Measurements from ENCODE around the gene PCDH9. TPM values are rescaled to one million over a fixed set of nuclear protein-coding genes. Genes with fewer than 3 reads are reported as not detected.

PCDH9 gene
- polyA plus RNA-seq, 1 donor, result 1.8 TPM

- Histone ChIP-seq H3K27ac (ENCODE audit: low read length) (no peak overlapping the region), H3K27me3 (ENCODE audit: control insufficient read depth, insufficient read depth, low read length) (no peaks in the 10 kb centered on the region), H3K36me3 (ENCODE audit: control insufficient read depth, insufficient read depth, low read length) (no peaks in the 10 kb centered on the region), H3K4me1 (ENCODE audit: control insufficient read depth, insufficient read depth, low read length) (no peaks in the 10 kb centered on the region), H3K9me3 (ENCODE audit: control insufficient read depth, low read depth, low read length) (no peaks in the 10 kb centered on the region), H3K4me3 (ENCODE audit: low read length) (no peak overlapping the region)
- DNase-seq, result no peak
- WGBS (ENCODE audit: insufficient coverage, low lambda C conversion rate), result 30% methylated on average over 2 of the region's 6 CpGs
These were observed 824.0 kb downstream of the PCDH9 start for GRCh38 chr13:66405908-66406802.

GRCh38 chr13:66402546-66402945, 827.6 kb downstream of the PCDH9 start:
- no peak for DNase-seq
- no peaks in the 10 kb centered on the region for H3K4me1 ChIP-seq (ENCODE audit: control insufficient read depth, insufficient read depth, low read length)
- no peak overlapping the region for H3K27ac ChIP-seq (ENCODE audit: low read length)
- no peaks in the 10 kb centered on the region for H3K36me3 ChIP-seq (ENCODE audit: control insufficient read depth, insufficient read depth, low read length)
- no peak overlapping the region for H3K4me3 ChIP-seq (ENCODE audit: low read length)
- no peaks in the 10 kb centered on the region for H3K9me3 ChIP-seq (ENCODE audit: control insufficient read depth, low read depth, low read length)
- no peaks in the 10 kb centered on the region for H3K27me3 ChIP-seq (ENCODE audit: control insufficient read depth, insufficient read depth, low read length)
- WGBS (ENCODE audit: insufficient coverage, low lambda C conversion rate), result 94% methylated on average over 2 of the region's 2 CpGs

- DNase-seq, result no peak
- Histone ChIP-seq H3K36me3 (ENCODE audit: control insufficient read depth, insufficient read depth, low read length) (no peaks in the 10 kb centered on the region), H3K27ac (ENCODE audit: low read length) (no peak overlapping the region), H3K4me3 (ENCODE audit: low read length) (no peak overlapping the region), H3K4me1 (ENCODE audit: control insufficient read depth, insufficient read depth, low read length) (no peaks in the 10 kb centered on the region), H3K27me3 (ENCODE audit: control insufficient read depth, insufficient read depth, low read length) (no peaks in the 10 kb centered on the region), H3K9me3 (ENCODE audit: control insufficient read depth, low read depth, low read length) (no peaks in the 10 kb centered on the region)
- 100% methylated on average over 1 of the region's 1 CpG for WGBS (ENCODE audit: insufficient coverage, low lambda C conversion rate)
These were observed 828.1 kb downstream of the PCDH9 start for GRCh38 chr13:66402066-66402465.

- no peak overlapping the region for H3K27ac ChIP-seq (ENCODE audit: low read length)
- H3K27me3 ChIP-seq (ENCODE audit: control insufficient read depth, insufficient read depth, low read length), result no peaks in the 10 kb centered on the region
- H3K4me1 ChIP-seq (ENCODE audit: control insufficient read depth, insufficient read depth, low read length), result no peaks in the 10 kb centered on the region
- no peak overlapping the region for H3K4me3 ChIP-seq (ENCODE audit: low read length)
- no peaks in the 10 kb centered on the region for H3K36me3 ChIP-seq (ENCODE audit: control insufficient read depth, insufficient read depth, low read length)
- no peak for DNase-seq
- H3K9me3 ChIP-seq (ENCODE audit: control insufficient read depth, low read depth, low read length), result no peaks in the 10 kb centered on the region
These were observed 829.8 kb downstream of the PCDH9 start for GRCh38 chr13:66400292-66400691.

GRCh38 chr13:66399873-66400272, 830.3 kb downstream of the PCDH9 start:
- Histone ChIP-seq H3K27me3 (ENCODE audit: control insufficient read depth, insufficient read depth, low read length) (no peaks in the 10 kb centered on the region), H3K4me1 (ENCODE audit: control insufficient read depth, insufficient read depth, low read length) (no peaks in the 10 kb centered on the region), H3K36me3 (ENCODE audit: control insufficient read depth, insufficient read depth, low read length) (no peaks in the 10 kb centered on the region), H3K27ac (ENCODE audit: low read length) (no peak overlapping the region), H3K9me3 (ENCODE audit: control insufficient read depth, low read depth, low read length) (no peaks in the 10 kb centered on the region), H3K4me3 (ENCODE audit: low read length) (no peak overlapping the region)
- no CpG with 5 or more reads among the region's 1 CpG for WGBS (ENCODE audit: insufficient coverage, low lambda C conversion rate)
- DNase-seq, result no peak

GRCh38 chr13:66397133-66397532, 833.0 kb downstream of the PCDH9 start:
- no peaks in the 10 kb centered on the region for H3K4me1 ChIP-seq (ENCODE audit: control insufficient read depth, insufficient read depth, low read length)
- no CpG with 5 or more reads among the region's 3 CpGs for WGBS (ENCODE audit: insufficient coverage, low lambda C conversion rate)
- no peak overlapping the region for H3K27ac ChIP-seq (ENCODE audit: low read length)
- H3K27me3 ChIP-seq (ENCODE audit: control insufficient read depth, insufficient read depth, low read length), result no peaks in the 10 kb centered on the region
- H3K9me3 ChIP-seq (ENCODE audit: control insufficient read depth, low read depth, low read length), result no peaks in the 10 kb centered on the region
- no peak overlapping the region for H3K4me3 ChIP-seq (ENCODE audit: low read length)
- no peak for DNase-seq
- no peaks in the 10 kb centered on the region for H3K36me3 ChIP-seq (ENCODE audit: control insufficient read depth, insufficient read depth, low read length)

GRCh38 chr13:66391322-66391721, 838.8 kb downstream of the PCDH9 start:
- H3K27ac ChIP-seq (ENCODE audit: low read length), result no peak overlapping the region
- H3K27me3 ChIP-seq (ENCODE audit: control insufficient read depth, insufficient read depth, low read length), result no peaks in the 10 kb centered on the region
- WGBS (ENCODE audit: insufficient coverage, low lambda C conversion rate), result 71% methylated on average over 1 of the region's 1 CpG
- H3K4me1 ChIP-seq (ENCODE audit: control insufficient read depth, insufficient read depth, low read length), result no peaks in the 10 kb centered on the region
- no peaks in the 10 kb centered on the region for H3K36me3 ChIP-seq (ENCODE audit: control insufficient read depth, insufficient read depth, low read length)
- no peak overlapping the region for H3K4me3 ChIP-seq (ENCODE audit: low read length)
- H3K9me3 ChIP-seq (ENCODE audit: control insufficient read depth, low read depth, low read length), result no peaks in the 10 kb centered on the region
- DNase-seq, result no peak

- H3K4me1 ChIP-seq (ENCODE audit: control insufficient read depth, insufficient read depth, low read length), result no peaks in the 10 kb centered on the region
- no peak overlapping the region for H3K4me3 ChIP-seq (ENCODE audit: low read length)
- 100% methylated on average over 1 of the region's 3 CpGs for WGBS (ENCODE audit: insufficient coverage, low lambda C conversion rate)
- no peaks in the 10 kb centered on the region for H3K36me3 ChIP-seq (ENCODE audit: control insufficient read depth, insufficient read depth, low read length)
- no peak overlapping the region for H3K27ac ChIP-seq (ENCODE audit: low read length)
- no peak for DNase-seq
- no peaks in the 10 kb centered on the region for H3K9me3 ChIP-seq (ENCODE audit: control insufficient read depth, low read depth, low read length)
- H3K27me3 ChIP-seq (ENCODE audit: control insufficient read depth, insufficient read depth, low read length), result no peaks in the 10 kb centered on the region
These were observed 851.2 kb downstream of the PCDH9 start for GRCh38 chr13:66378894-66379293.

GRCh38 chr13:66377569-66377968, 852.6 kb downstream of the PCDH9 start:
- Histone ChIP-seq H3K4me1 (ENCODE audit: control insufficient read depth, insufficient read depth, low read length) (no peaks in the 10 kb centered on the region), H3K9me3 (ENCODE audit: control insufficient read depth, low read depth, low read length) (no peaks in the 10 kb centered on the region), H3K27ac (ENCODE audit: low read length) (no peak overlapping the region), H3K27me3 (ENCODE audit: control insufficient read depth, insufficient read depth, low read length) (no peaks in the 10 kb centered on the region), H3K4me3 (ENCODE audit: low read length) (no peak overlapping the region), H3K36me3 (ENCODE audit: control insufficient read depth, insufficient read depth, low read length) (no peaks in the 10 kb centered on the region)
- 58% methylated on average over 2 of the region's 2 CpGs for WGBS (ENCODE audit: insufficient coverage, low lambda C conversion rate)
- DNase-seq, result no peak

GRCh38 chr13:66375756-66376155, 854.4 kb downstream of the PCDH9 start:
- DNase-seq, result no peak
- WGBS (ENCODE audit: insufficient coverage, low lambda C conversion rate), result no CpG with 5 or more reads among the region's 2 CpGs
- Histone ChIP-seq H3K36me3 (ENCODE audit: control insufficient read depth, insufficient read depth, low read length) (no peaks in the 10 kb centered on the region), H3K4me3 (ENCODE audit: low read length) (no peak overlapping the region), H3K4me1 (ENCODE audit: control insufficient read depth, insufficient read depth, low read length) (no peaks in the 10 kb centered on the region), H3K27ac (ENCODE audit: low read length) (no peak overlapping the region), H3K9me3 (ENCODE audit: control insufficient read depth, low read depth, low read length) (no peaks in the 10 kb centered on the region), H3K27me3 (ENCODE audit: control insufficient read depth, insufficient read depth, low read length) (no peaks in the 10 kb centered on the region)

GRCh38 chr13:66369666-66370065, 860.5 kb downstream of the PCDH9 start:
- no peaks in the 10 kb centered on the region for H3K4me1 ChIP-seq (ENCODE audit: control insufficient read depth, insufficient read depth, low read length)
- no CpG with 5 or more reads among the region's 1 CpG for WGBS (ENCODE audit: insufficient coverage, low lambda C conversion rate)
- DNase-seq, result no peak
- no peak overlapping the region for H3K4me3 ChIP-seq (ENCODE audit: low read length)
- no peaks in the 10 kb centered on the region for H3K36me3 ChIP-seq (ENCODE audit: control insufficient read depth, insufficient read depth, low read length)
- no peaks in the 10 kb centered on the region for H3K9me3 ChIP-seq (ENCODE audit: control insufficient read depth, low read depth, low read length)
- no peak overlapping the region for H3K27ac ChIP-seq (ENCODE audit: low read length)
- no peaks in the 10 kb centered on the region for H3K27me3 ChIP-seq (ENCODE audit: control insufficient read depth, insufficient read depth, low read length)
